ENCODE data around the gene PPP2R5C.

The PPP2R5C gene

DNA sequence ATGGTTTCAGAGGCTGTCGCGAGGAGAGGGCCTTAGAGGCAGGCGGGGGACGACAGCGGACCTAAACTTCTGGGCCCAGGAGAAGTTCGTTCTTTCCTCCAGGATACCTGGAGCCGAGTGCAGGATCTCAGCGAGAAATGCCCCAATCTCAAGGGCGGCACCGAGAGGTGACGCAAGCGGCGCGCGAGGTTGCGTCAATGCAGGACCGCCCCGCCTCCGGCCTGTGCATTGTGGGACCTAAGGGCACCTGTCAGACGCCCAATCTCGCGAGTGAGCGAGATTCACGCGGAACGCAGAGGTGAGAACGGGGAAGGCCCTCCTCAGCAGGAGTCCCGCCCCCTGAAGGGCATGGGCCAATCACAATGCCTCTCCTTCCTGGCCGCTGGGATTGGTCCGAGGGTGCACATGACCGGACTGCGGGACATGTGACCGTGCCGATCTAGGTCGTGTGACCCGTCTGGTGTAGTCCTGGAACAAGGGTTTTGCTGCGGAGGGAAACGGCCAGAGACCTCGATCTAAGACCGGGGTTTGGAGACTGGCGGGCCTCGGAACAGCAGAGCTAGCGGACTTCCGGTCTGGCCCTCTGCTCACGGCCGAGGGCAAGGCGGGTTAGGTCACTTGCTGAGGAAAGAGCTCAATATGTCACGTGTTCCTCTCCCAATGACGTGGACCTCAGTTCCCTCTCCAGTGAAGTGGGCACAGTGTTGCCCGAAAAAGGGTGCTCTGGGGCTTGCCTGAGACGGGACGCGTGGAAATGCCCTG, 186.6 kb downstream of the PPP2R5C start:
- peak overlapping the region; percentile 82 for H3K4me3 ChIP-seq
- no peaks in the 10 kb centered on the region for H3K36me3 ChIP-seq (replicated peaks)
- in situ Hi-C loops (cut with MboI; ENCODE audit: low sequenced_read_pairs), result loop anchor here (10.0 kb wide), 1 partner anchor 183 kb away; the partner anchor contains the start of gene PPP2R5C

GRCh38 chr14:101948666-101949216, 187.2 kb downstream of the PPP2R5C start:
- H3K4me3 ChIP-seq, result peak overlapping the region; percentile 82

More for the DNA sequence above, 186.6 kb downstream of the PPP2R5C start:
- H3K27me3 ChIP-seq (ENCODE audit: low read depth), result no peaks in the 10 kb centered on the region
- peak; percentile 99 to 100 for DNase-seq (ENCODE audit: low spot score in 2 of 2)
- H3K4me1 ChIP-seq, result peaks cover 16% of the 10 kb centered on the region; the same call in 1 of the 2 replicates
- no peaks in the 10 kb centered on the region for H3K9me3 ChIP-seq

DNA sequence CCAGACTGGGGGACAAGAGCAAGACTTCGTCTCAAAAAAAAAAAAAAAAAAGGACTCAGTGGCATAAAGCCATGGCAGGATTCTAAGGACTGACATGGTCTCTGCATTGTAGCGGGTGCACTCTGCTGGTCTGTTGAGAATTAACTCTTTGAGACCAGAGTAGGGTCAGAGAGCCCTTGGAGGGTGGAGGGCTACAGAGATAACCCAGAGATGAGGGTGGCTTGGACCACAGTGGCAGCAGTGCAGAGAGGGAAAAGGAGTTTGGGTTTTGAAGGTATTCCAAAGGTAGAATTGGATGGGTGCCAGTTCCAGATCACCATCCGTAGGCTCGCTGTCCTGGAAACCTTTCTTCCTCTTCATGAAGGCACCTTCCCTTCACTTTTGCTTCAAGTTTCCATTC, 188.6 kb downstream of the PPP2R5C start:
- H3K9me3 ChIP-seq, result no peaks in the 10 kb centered on the region
- in situ Hi-C loops (cut with MboI; ENCODE audit: low sequenced_read_pairs), result loop anchor here (25.0 kb wide), 1 partner anchor 562 kb away; the partner anchor contains the start of gene ANKRD9
- DNase-seq (ENCODE audit: low spot score in 2 of 2), result no peak
- no peak overlapping the region for H3K4me3 ChIP-seq
- H3K36me3 ChIP-seq (replicated peaks), result no peaks in the 10 kb centered on the region
- H3K27me3 ChIP-seq (ENCODE audit: low read depth), result no peaks in the 10 kb centered on the region
- peaks cover 10% of the 10 kb centered on the region; the same call in 1 of the 2 replicates for H3K4me1 ChIP-seq

More at GRCh38 chr14:101948666-101949216, 187.2 kb downstream of the PPP2R5C start:
- no peaks in the 10 kb centered on the region for H3K36me3 ChIP-seq (replicated peaks)
- in situ Hi-C loops (cut with MboI; ENCODE audit: low sequenced_read_pairs), result loop anchor here (10.0 kb wide), 1 partner anchor 184 kb away; the partner anchor contains the start of gene PPP2R5C
- H3K9me3 ChIP-seq, result no peaks in the 10 kb centered on the region
- no peak for DNase-seq (ENCODE audit: low spot score in 2 of 2)
- no peaks in the 10 kb centered on the region for H3K27me3 ChIP-seq (ENCODE audit: low read depth)
- peaks cover 16% of the 10 kb centered on the region; the same call in 1 of the 2 replicates for H3K4me1 ChIP-seq

DNA sequence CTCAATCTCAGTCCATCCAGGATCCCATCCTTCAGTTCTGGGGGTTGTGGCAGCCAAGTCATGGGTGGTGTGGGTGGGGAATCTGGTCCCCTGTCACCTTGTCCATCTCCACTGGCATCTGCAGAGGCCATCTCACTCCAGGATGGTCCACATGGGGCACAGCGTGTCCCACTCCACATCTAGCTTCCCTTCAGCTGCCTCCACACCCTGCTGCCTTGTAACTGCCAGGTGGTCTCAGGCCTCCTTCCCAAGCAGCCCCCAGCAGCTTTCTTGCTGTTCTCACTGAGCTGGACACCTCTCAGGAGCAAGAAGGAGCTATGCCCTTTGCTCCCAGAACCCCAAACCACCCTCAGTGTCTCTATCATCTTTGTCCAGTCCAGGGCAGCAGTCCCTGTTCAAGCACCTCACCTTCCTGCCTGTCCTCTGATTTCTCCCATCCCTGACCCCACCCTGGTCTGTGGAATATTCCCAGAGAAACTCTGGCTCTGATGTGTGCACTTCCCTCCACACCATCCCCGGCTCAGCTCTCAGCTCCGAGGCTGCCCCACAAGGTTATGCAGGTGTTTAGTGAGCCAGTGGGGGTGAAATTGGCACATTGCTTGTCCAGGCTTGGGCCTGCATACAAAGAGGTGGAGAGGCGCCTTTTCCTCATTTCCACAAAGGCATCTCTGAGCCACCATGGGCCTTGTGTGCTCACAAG, 189.2 kb downstream of the PPP2R5C start:
- Histone ChIP-seq H3K4me1 (peaks cover 6% of the 10 kb centered on the region; the same call in 1 of the 2 replicates), H3K27me3 (ENCODE audit: low read depth) (no peaks in the 10 kb centered on the region), H3K36me3 (replicated peaks) (no peaks in the 10 kb centered on the region), H3K4me3 (no peak overlapping the region), H3K9me3 (no peaks in the 10 kb centered on the region)
- no peak for DNase-seq (ENCODE audit: low spot score in 2 of 2)
- in situ Hi-C loops (cut with MboI; ENCODE audit: low sequenced_read_pairs), result loop anchor here (25.0 kb wide), 1 partner anchor 562 kb away; the partner anchor contains the start of gene ANKRD9

- Histone ChIP-seq H3K36me3 (replicated peaks) (no peaks in the 10 kb centered on the region), H3K4me1 (peaks cover 3% of the 10 kb centered on the region; the same call in 1 of the 2 replicates), H3K4me3 (no peak overlapping the region), H3K9me3 (no peaks in the 10 kb centered on the region), H3K27me3 (ENCODE audit: low read depth) (no peaks in the 10 kb centered on the region)
- no peak for DNase-seq (ENCODE audit: low spot score in 2 of 2)
- in situ Hi-C loops (cut with MboI; ENCODE audit: low sequenced_read_pairs), result loop anchor here (25.0 kb wide), 1 partner anchor 559 kb away; the partner anchor contains the start of gene ANKRD9
Measured at GRCh38 chr14:101953151-101953550, 191.6 kb downstream of the PPP2R5C start.

GRCh38 chr14:101954501-101954900, 193.0 kb downstream of the PPP2R5C start:
- in situ Hi-C loops (cut with MboI; ENCODE audit: low sequenced_read_pairs), result loop anchor here (25.0 kb wide), 1 partner anchor 558 kb away; the partner anchor contains the start of gene ANKRD9
- no peak for DNase-seq (ENCODE audit: low spot score in 2 of 2)
- H3K4me3 ChIP-seq, result no peak overlapping the region
- H3K9me3 ChIP-seq, result no peaks in the 10 kb centered on the region
- no peaks in the 10 kb centered on the region for H3K27me3 ChIP-seq (ENCODE audit: low read depth)
- H3K36me3 ChIP-seq (replicated peaks), result no peaks in the 10 kb centered on the region
- H3K4me1 ChIP-seq, result no peaks in the 10 kb centered on the region; the same call in 1 of the 2 replicates

DNA sequence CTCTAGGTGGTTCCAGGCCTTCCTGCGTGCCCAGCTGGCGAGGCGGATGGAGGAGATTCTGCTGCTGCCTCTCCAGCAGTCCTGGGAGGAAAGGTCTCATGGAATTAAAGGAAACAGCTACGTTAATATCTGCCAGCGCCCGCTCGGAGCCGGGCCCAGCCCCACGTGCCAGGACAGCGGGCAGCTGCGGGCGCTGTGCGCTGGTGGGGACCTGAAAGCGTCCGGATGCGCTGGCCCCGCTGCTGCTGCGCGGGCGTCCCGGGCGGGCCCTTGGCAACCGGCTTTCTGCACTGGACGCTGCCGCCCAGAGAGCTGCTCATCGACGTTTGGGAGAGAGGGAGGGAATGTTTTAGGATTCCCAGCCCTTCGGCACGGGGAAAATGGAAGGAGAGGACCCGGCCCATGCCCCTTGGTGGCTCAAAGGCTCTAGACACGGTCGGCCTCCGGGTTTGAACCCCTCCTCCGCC, 194.2 kb downstream of the PPP2R5C start:
- Histone ChIP-seq H3K9me3 (no peaks in the 10 kb centered on the region), H3K36me3 (replicated peaks) (no peaks in the 10 kb centered on the region), H3K4me3 (no peak overlapping the region), H3K27me3 (ENCODE audit: low read depth) (no peaks in the 10 kb centered on the region), H3K4me1 (no peaks in the 10 kb centered on the region)
- DNase-seq (ENCODE audit: low spot score in 2 of 2), result no peak
- in situ Hi-C loops (cut with MboI; ENCODE audit: low sequenced_read_pairs), result loop anchor here (25.0 kb wide), 1 partner anchor 557 kb away; the partner anchor contains the start of gene ANKRD9

DNA sequence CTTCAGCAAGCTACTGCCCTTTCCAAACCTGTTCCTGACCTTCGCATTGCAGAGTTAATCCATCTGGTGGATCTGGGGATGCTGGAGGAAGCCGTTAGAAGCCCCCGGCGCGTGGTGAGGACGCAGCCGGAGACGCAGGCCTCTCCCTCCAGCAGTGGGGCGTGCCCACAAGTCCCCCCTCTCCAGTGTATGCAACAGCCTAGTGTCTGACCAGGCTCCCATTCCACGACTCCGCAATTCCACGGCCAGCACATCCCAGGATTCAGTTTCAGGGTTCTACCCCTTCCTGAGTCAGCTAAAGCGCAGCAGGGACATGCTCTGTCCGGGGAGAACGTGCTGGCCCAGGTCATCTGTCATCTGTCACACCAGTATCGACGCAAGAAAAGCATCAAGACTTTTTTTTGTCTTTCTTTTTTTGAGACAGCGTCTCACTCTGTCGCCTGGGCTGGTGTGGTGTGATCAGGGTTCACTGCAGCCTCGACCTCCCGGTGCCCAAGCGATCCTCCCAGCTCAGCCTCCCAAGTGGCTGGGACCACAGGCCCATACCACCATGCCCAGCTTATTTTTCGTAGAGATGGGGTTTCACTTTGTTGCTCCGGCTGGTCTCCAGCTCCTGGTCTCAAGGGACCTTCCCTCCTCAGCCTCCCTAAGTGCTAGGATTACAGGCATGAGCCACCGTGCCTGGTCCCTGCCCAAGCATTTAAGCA, 194.8 kb downstream of the PPP2R5C start:
- Histone ChIP-seq H3K36me3 (replicated peaks) (no peaks in the 10 kb centered on the region), H3K9me3 (no peaks in the 10 kb centered on the region), H3K27me3 (ENCODE audit: low read depth) (no peaks in the 10 kb centered on the region), H3K4me1 (no peaks in the 10 kb centered on the region), H3K4me3 (no peak overlapping the region)
- in situ Hi-C loops (cut with MboI; ENCODE audit: low sequenced_read_pairs), result loop anchor here (25.0 kb wide), 1 partner anchor 556 kb away; the partner anchor contains the start of gene ANKRD9
- DNase-seq (ENCODE audit: low spot score in 2 of 2), result no peak

DNA sequence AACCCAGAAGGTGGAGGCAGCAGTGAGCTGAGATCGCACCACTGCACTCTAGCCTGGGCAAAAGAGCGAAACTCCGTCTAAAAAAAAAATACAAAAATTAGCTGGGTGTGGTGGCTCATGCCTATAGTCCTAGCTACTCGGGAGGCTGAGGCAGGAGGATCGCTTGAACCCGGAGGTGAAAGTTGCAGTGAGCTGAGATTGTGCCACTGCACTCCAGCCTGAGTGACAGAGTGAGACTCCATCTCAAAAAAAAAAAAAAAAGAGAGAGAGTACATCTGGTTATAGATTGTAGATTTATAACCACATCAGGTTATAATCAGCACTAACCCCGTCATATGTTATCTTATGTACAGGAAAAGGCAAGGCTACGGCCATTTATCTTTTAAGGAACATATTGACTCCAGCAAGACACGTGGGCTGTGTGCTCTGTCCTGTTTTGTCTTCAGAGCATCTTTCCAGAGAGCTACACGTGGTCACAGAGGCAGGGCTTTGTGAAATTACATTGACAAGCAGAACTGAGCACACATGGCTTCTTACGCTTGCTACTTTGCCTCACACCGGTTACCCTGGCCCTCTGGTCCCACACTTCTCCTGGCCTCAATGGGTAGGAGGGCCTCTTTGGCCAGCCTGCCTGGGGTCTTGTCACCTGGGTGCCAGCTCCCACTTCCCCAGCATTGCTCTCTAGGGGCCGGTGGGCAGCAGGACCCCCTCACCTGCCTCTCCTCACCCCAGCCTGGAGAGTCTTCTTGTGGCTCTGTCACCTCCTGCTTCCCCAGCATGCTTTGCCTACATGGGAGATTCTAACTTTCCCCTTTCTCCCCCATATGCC, 196.1 kb downstream of the PPP2R5C start:
- Histone ChIP-seq H3K27me3 (ENCODE audit: low read depth) (no peaks in the 10 kb centered on the region), H3K9me3 (no peaks in the 10 kb centered on the region), H3K36me3 (replicated peaks) (no peaks in the 10 kb centered on the region), H3K4me3 (no peak overlapping the region), H3K4me1 (no peaks in the 10 kb centered on the region)
- DNase-seq (ENCODE audit: low spot score in 2 of 2), result no peak
- in situ Hi-C loops (cut with MboI; ENCODE audit: low sequenced_read_pairs), result loop anchor here (25.0 kb wide), 1 partner anchor 555 kb away; the partner anchor contains the start of gene ANKRD9

DNA sequence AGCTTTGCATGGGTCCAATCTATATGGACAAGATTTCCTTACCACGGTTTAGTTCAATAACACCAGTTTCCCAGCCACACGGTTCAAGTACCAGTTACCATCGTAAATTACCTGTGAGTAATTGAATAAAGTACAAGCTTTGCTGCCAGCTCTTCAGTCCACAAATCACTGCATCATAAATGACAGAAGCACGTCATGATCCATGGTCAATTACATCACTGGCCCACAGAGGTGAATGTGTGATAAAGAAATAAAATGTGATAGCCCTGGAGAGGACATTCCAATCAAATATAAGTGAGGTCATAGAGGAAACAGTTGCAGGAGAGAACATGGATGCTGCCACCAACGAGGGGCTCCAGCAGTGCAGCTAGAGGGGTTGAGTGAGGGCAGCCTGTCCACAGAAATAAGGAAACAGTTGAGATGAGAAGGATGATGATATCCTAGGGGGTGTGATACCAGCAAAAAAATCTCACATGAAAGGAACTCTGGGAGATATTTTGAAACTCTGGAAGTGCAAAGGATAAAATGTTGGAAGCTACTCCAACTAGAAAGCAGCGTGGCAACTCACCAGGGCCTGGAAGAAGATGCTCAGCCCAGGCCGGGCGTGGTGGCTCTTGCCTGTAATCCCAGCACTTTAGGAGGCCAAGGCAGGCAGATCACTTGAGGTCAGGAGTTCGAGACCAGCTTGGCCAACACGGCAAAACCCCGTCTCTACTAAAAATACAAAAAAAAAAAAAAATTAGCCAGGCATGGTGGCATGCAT, 197.1 kb downstream of the PPP2R5C start:
- in situ Hi-C loops (cut with MboI; ENCODE audit: low sequenced_read_pairs), result loop anchor here (25.0 kb wide), 1 partner anchor 554 kb away; the partner anchor contains the start of gene ANKRD9
- Histone ChIP-seq H3K4me1 (no peaks in the 10 kb centered on the region), H3K9me3 (no peaks in the 10 kb centered on the region), H3K36me3 (replicated peaks) (no peaks in the 10 kb centered on the region), H3K4me3 (no peak overlapping the region), H3K27me3 (ENCODE audit: low read depth) (no peaks in the 10 kb centered on the region)
- DNase-seq (ENCODE audit: low spot score in 2 of 2), result no peak

GRCh38 chr14:101959277-101959676, 197.8 kb downstream of the PPP2R5C start:
- Histone ChIP-seq H3K9me3 (no peaks in the 10 kb centered on the region), H3K27me3 (ENCODE audit: low read depth) (no peaks in the 10 kb centered on the region), H3K4me1 (no peaks in the 10 kb centered on the region), H3K36me3 (replicated peaks) (no peaks in the 10 kb centered on the region), H3K4me3 (no peak overlapping the region)
- in situ Hi-C loops (cut with MboI; ENCODE audit: low sequenced_read_pairs), result loop anchor here (25.0 kb wide), 1 partner anchor 553 kb away; the partner anchor contains the start of gene ANKRD9
- no peak for DNase-seq (ENCODE audit: low spot score in 2 of 2)
